ENCODE data around the gene KLHL3. TPM values are rescaled to one million over a fixed set of nuclear protein-coding genes. Genes with fewer than 3 reads are reported as not detected.

KLHL3 gene
- total and polyA plus RNA-seq, 2 donors (not counting 3 experiments of a cell fraction or from before 2014, with no cell fraction given) = 8.8 to 13.6 TPM

DNA sequence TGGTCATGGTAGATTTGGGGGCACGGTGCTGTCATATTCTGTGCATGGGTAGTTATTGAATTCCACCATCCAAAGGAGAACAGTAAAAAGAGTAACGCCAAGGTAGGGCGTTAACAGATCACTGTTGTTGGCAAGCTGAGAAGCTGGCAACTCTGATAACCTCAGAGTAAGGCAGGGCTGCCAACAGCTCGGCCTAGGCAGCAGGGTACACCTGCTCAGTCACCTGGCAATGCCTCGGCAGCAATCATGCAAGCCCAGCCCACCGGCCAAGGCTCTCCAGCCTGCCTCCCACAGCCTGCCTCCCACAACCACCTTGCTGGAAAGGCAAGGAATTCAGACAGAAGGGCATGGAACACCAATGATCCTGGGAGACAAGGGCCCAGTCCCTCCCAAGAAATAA, 63.9 kb downstream of the KLHL3 start:
- ChIA-PET POLR2A (no interaction called here), CTCF (interaction anchor here (1.6 to 5.4 kb wide), 2 partner anchors 12 to 59 kb away, joined by 3 to 47 read pairs; no protein-coding TSS in a partner anchor)
- TF ChIP-seq MYC (IDR thresholded peaks at IDR 0.05; ENCODE audit: low read depth, low read length) = no peak
- TF ChIP-seq FOS (IDR thresholded peaks at IDR 0.05; ENCODE audit: borderline replicate concordance, insufficient read depth, low read length) = no peak
- TF ChIP-seq POLR2AphosphoS5 (IDR thresholded peaks at IDR 0.05; ENCODE audit: insufficient read depth, low read depth, low read length) = no peak
- TF ChIP-seq MAX (IDR thresholded peaks at IDR 0.05; ENCODE audit: insufficient read depth, insufficient read length) = no peak
- no peak for TF ChIP-seq POLR2A (IDR thresholded peaks at IDR 0.05; ENCODE audit: low read depth, low read length)
- TF ChIP-seq GATA2 (IDR thresholded peaks at IDR 0.05; ENCODE audit: insufficient read depth, insufficient read length, low read depth, low read length) = no peak
- TF ChIP-seq, protein P1, sequence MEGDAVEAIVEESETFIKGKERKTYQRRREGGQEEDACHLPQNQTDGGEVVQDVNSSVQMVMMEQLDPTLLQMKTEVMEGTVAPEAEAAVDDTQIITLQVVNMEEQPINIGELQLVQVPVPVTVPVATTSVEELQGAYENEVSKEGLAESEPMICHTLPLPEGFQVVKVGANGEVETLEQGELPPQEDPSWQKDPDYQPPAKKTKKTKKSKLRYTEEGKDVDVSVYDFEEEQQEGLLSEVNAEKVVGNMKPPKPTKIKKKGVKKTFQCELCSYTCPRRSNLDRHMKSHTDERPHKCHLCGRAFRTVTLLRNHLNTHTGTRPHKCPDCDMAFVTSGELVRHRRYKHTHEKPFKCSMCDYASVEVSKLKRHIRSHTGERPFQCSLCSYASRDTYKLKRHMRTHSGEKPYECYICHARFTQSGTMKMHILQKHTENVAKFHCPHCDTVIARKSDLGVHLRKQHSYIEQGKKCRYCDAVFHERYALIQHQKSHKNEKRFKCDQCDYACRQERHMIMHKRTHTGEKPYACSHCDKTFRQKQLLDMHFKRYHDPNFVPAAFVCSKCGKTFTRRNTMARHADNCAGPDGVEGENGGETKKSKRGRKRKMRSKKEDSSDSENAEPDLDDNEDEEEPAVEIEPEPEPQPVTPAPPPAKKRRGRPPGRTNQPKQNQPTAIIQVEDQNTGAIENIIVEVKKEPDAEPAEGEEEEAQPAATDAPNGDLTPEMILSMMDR (IDR thresholded peaks at IDR 0.05; ENCODE audit: extremely low read depth in 1 of 2, insufficient read depth in 1 of 2, low read depth in 1 of 2, low read length in 2 of 2) = no peak
- no peak for TF ChIP-seq EZH2 (IDR thresholded peaks at IDR 0.05; ENCODE audit: borderline replicate concordance, low read depth, low read length, severe bottlenecking)
- TF ChIP-seq JUN (IDR thresholded peaks at IDR 0.05; ENCODE audit: borderline replicate concordance, insufficient read depth, insufficient read length, low read depth) = no peak
- Histone ChIP-seq H3K79me2 (ENCODE audit: control insufficient read depth, insufficient read depth, low read length) (no peaks in the 10 kb centered on the region), H3K9ac (replicated peaks; ENCODE audit: extremely low read depth, insufficient read depth, low read length) (no peak overlapping the region), H3K9me3 (replicated peaks; ENCODE audit: control insufficient read depth, insufficient read depth, low read length) (no peaks in the 10 kb centered on the region), H3K9me1 (replicated peaks; ENCODE audit: control insufficient read depth, extremely low read depth, insufficient read depth, low read length) (no peaks in the 10 kb centered on the region), H2AFZ (ENCODE audit: low read depth, low read length) (no peak overlapping the region), H3K4me2 (ENCODE audit: insufficient read depth, low read length) (no peak overlapping the region), H3K4me3 (replicated peaks in 1 of 3; ENCODE audit: insufficient read depth in 1 of 3, low read depth in 1 of 3, low read length in 3 of 3) (no peak overlapping the region), H3K4me1 (ENCODE audit: control insufficient read depth, extremely low read depth, insufficient read depth, low read length) (no peaks in the 10 kb centered on the region), H3K27me3 (ENCODE audit: control insufficient read depth in 2 of 2, insufficient read depth in 2 of 2, low read length in 2 of 2) (no peaks in the 10 kb centered on the region), H4K20me1 (replicated peaks; ENCODE audit: control insufficient read depth, extremely low read depth, insufficient read depth, low read length) (no peaks in the 10 kb centered on the region), H3K27ac (ENCODE audit: insufficient read depth, low read depth, low read length) (no peak overlapping the region), H3K36me3 (ENCODE audit: control insufficient read depth in 2 of 2, extremely low read depth in 1 of 2, insufficient read depth in 2 of 2, low read length in 2 of 2) (peaks cover 0 to 5% of the 10 kb centered on the region in 2 experiments)
- dilution Hi-C loops (cut with MboI; ENCODE audit: extremely low pct_ligation_motif_present, low sequenced_read_pairs) (loop anchor here (25.0 kb wide), 1 partner anchor 90 kb away; the partner anchor contains the start of gene HNRNPA0), intact Hi-C loops (cut with micrococcal nuclease) (no loop called here)
- BruUV-seq (replicated peaks) = no TSS peak
- no peak for DNase-seq (ENCODE audit: low read depth, low spot score)
- no peak for FAIRE-seq

Data from endothelial cell of umbilical vein (primary cell).